ENCODE results near the gene PWWP2B.

PWWP2B gene

DNA sequence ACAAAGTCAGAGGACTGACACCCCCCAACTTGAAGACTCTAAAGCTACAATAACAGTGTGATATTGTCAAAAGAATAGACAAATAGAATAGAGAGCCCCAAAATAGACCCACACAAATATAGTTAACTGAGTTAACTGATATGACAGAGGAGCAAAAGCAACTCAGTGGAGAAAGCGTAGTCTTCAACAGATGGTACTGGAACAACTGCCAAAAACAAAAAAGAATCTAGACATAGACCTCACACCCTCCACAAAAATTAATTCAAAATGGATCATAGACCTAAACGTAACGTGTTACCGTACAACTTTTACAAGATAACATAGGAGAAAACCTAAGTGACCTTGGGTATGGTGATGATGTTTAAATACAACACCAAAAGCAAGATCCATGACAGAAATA is 28.6 kb upstream of the PWWP2B start:
- DNase-seq (ENCODE audit: low spot score): no peak
- in situ Hi-C loops (cut with MboI; ENCODE audit: low pct_unique_long_range_greater_than_20kb, low sequenced_read_pairs, unreplicated experiment): no loop called here
- TF ChIP-seq, protein P1, sequence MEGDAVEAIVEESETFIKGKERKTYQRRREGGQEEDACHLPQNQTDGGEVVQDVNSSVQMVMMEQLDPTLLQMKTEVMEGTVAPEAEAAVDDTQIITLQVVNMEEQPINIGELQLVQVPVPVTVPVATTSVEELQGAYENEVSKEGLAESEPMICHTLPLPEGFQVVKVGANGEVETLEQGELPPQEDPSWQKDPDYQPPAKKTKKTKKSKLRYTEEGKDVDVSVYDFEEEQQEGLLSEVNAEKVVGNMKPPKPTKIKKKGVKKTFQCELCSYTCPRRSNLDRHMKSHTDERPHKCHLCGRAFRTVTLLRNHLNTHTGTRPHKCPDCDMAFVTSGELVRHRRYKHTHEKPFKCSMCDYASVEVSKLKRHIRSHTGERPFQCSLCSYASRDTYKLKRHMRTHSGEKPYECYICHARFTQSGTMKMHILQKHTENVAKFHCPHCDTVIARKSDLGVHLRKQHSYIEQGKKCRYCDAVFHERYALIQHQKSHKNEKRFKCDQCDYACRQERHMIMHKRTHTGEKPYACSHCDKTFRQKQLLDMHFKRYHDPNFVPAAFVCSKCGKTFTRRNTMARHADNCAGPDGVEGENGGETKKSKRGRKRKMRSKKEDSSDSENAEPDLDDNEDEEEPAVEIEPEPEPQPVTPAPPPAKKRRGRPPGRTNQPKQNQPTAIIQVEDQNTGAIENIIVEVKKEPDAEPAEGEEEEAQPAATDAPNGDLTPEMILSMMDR (IDR thresholded peaks at IDR 0.05; ENCODE audit: extremely low read depth, insufficient read depth, missing control alignments): no peak

DNA sequence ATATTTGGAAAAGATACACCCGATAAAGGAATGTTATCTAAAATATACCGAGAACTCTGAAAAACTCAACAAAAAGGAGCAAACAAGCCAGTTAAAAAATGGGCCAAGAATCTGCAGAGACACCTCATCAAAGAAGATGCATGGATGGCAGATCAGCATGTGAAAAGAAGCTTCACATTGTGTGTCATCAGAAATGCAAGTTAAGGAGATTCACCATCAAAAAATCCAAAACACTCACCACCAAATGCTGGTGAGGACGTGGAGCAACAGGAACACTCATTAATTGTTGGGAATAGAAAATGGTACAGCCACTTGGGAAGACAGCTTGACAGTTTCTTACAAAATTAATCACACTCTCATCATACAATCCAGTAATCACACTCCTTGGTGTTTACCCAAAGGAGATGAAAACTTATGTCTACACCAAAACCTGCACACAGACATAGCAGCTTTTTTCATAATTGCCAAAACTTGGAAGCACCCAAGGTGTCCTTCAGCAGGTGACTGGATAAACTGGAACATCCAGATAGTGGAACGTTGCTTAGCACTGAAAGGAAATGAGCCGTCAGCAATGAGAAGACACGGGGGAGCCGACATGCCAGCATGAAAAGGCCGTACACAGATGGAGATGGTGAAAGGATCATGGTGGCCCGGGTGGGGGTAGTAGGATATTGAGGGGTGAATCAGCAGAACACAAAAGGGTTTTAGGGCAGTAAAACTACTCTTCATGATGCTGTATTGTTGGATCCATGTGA is 27.9 kb upstream of the PWWP2B start:
- in situ Hi-C loops (cut with MboI; ENCODE audit: low pct_unique_long_range_greater_than_20kb, low sequenced_read_pairs, unreplicated experiment): no loop called here
- TF ChIP-seq, protein P1 (IDR thresholded peaks at IDR 0.05; ENCODE audit: extremely low read depth, insufficient read depth, missing control alignments): no peak
- DNase-seq (ENCODE audit: low spot score): no peak

DNA sequence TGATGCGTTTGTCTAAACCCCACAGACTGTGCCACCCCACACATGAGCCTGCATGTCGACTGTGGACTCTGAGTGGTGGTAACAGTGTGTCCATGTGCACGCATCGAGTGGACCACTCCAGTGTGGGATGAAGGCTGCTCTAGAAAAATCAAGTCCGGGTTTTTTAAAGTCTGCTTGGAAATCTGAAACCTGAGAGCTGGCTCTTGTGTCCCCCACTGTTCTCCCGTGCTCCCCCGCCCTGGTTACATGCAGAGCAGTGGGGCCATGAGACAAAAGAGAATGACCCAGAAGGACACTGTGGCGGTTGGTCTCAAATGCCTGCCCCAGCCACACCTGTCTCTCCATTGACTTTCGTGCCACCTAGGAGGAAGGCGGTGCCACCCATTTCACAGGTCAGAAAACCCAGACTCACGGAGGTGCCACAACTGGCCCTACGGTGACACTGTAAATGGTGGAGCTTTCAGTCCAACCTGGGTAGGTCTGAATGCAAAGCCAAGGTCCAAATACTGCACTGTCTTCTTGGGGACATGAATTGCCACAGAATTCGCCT is 27.3 kb upstream of the PWWP2B start:
- DNase-seq (ENCODE audit: low spot score): no peak
- TF ChIP-seq, protein P1 (IDR thresholded peaks at IDR 0.05; ENCODE audit: extremely low read depth, insufficient read depth, missing control alignments): no peak
- in situ Hi-C loops (cut with MboI; ENCODE audit: low pct_unique_long_range_greater_than_20kb, low sequenced_read_pairs, unreplicated experiment): no loop called here

DNA sequence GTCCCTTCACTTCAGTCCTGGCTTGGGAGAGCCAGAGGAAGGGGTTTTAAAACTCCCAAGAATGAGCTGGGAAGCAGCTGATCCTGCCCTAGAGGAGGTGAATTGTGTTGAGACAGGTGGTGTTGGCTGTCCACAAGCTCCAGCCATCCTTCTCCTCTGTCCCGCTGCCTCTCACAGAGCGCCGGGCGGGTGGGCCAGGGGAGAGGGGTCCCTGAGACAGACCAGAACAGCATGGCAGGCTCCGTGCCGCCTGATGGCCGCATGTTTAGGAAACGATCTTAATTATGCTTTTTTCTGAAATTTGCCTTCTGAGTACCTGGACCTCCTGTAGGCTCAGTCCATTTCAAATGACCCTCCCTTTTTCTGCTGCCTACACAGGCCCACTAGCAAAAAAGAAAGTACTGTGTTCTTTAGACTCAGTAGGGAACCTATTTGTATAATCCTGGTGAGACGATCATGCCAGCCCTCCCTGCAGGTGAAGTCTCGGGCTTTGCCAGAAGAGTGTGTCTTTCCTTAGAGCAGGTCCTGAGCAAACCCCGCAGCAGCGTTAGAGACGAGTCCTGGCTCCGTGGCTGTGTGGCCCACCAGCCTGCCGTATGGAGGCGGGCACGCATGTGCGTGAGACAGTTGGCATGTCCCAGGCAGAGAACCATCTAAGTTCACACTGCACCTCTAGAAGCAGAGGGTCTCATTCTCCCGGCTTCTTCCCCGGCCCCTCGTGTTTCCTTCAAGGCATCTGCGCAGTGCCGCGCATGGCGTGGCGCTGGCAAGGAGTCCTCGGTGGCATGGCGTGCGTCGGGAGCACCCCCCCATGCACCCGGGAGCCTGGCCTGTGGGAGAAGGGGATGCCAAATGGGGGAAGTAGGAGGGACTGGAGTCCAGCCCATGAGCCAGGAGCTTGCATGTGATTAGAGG is 26.3 kb upstream of the PWWP2B start:
- in situ Hi-C loops (cut with MboI; ENCODE audit: low pct_unique_long_range_greater_than_20kb, low sequenced_read_pairs, unreplicated experiment): no loop called here
- DNase-seq (ENCODE audit: low spot score): no peak
- TF ChIP-seq, protein P1 (IDR thresholded peaks at IDR 0.05; ENCODE audit: extremely low read depth, insufficient read depth, missing control alignments): no peak

DNA sequence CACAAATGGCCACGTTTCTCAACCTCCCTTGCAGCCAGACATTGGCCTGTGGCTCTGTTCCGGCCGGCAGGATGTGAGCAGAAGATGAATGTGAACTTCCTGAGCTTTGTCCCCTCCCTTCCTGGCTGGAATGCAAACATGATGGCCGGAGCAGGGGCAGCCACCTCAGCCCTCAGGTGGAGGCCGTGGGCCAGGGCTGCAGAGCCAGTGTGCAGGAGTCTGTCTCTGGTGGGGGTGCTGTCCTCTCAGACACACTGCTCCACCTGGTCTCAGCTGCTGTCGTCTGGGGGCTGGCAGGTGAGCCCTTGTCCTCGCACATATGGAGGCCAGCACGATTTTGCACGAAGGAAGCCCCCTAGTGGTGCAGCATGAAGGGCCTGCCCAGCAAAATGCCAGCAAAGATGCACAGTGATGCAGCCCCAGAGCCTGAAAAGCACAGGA is 25.3 kb upstream of the PWWP2B start:
- TF ChIP-seq, protein P1 (IDR thresholded peaks at IDR 0.05; ENCODE audit: extremely low read depth, insufficient read depth, missing control alignments): peak; percentile 51
- in situ Hi-C loops (cut with MboI; ENCODE audit: low pct_unique_long_range_greater_than_20kb, low sequenced_read_pairs, unreplicated experiment): no loop called here
- DNase-seq (ENCODE audit: low spot score): no peak

DNA sequence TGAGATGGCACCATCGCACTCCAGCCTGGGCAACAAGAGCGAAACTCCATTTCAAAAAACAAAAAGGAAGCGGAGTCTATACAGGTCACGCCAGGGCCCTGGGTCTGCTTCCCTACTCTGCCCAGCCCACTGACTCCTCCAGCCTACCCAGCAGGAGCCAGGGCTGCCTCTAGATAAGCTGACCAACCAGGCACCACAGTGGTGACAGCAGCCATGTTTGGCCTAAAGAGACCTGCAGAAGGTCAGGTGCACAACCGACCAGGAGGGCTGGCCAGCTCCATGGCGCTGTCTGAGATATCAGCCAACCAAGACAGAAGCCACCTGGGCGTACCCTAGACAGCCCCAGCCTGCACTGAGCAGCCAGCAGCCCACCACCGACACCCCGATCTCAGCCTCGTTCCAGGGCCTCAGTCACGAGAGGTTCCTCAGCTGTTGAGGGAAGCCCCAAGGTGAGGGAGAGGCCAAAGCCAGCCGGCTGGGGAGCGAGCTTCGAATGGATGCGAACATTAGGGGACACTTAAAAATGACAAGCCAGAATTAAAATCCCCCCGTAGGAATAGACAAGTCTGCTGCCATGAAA is 24.4 kb upstream of the PWWP2B start:
- DNase-seq (ENCODE audit: low spot score): no peak
- TF ChIP-seq, protein P1 (IDR thresholded peaks at IDR 0.05; ENCODE audit: extremely low read depth, insufficient read depth, missing control alignments): no peak
- in situ Hi-C loops (cut with MboI; ENCODE audit: low pct_unique_long_range_greater_than_20kb, low sequenced_read_pairs, unreplicated experiment): no loop called here

All from GM13977 (cell line).